D721Med (cell line): Measurements from ENCODE around the gene PTPRM.

Experiments
- DNase-seq: peaks from one replicate; pipeline ENCODE4 v3.0.0; 2011; ENCODE audit warnings: low spot score; ENCODE audit not compliant: insufficient read length
- FAIRE-seq: peaks from 2 replicates; lab custom pipeline; 2011; peaks lifted over from hg19 to GRCh38; lab: Jason Lieb, UNC
- CTCF ChIP-seq: IDR thresholded peaks from 2 replicates; pipeline ENCODE4 v1.5.1; 2012; ENCODE audit warnings: mild to moderate bottlenecking, control low read depth; ENCODE audit not compliant: insufficient read depth; ENCODE audit errors: missing control alignments

Gene PTPRM

GRCh38 chr18:7566244-7566566 is 911 bp upstream of the PTPRM start:
- TF ChIP-seq CTCF: no peak
- FAIRE-seq (no peak), DNase-seq (no peak)

- no peak for FAIRE-seq
- TF ChIP-seq CTCF: no peak
- no peak for DNase-seq
Measured at GRCh38 chr18:7567474-7568425, 634 bp downstream of the PTPRM start.

GRCh38 chr18:7568426-7568825 is 1.3 kb downstream of the PTPRM start:
- DNase-seq (no peak), FAIRE-seq (no peak)
- TF ChIP-seq CTCF: no peak

- no peak for TF ChIP-seq CTCF
- DNase-seq: no peak
- FAIRE-seq: no peak
Measured at GRCh38 chr18:7571626-7572025, 4.5 kb downstream of the PTPRM start.

GRCh38 chr18:7572822-7573221 is 5.7 kb downstream of the PTPRM start:
- TF ChIP-seq CTCF: no peak
- DNase-seq (no peak), FAIRE-seq (no peak)

GRCh38 chr18:7575465-7576028 is 8.4 kb downstream of the PTPRM start:
- FAIRE-seq (peak; percentile 16), DNase-seq (no peak)
- no peak for TF ChIP-seq CTCF

GRCh38 chr18:7576077-7576476 is 9.0 kb downstream of the PTPRM start:
- TF ChIP-seq CTCF: no peak
- FAIRE-seq (no peak), DNase-seq (no peak)
